Neural progenitor cell (in vitro differentiated cells): Measurements from ENCODE around the gene ZNF148. TPM values are rescaled to one million over a fixed set of nuclear protein-coding genes. Genes with fewer than 3 reads are reported as not detected.

Experiments used
- DNase-seq: peaks from one replicate; pipeline ENCODE4 v3.0.0-alpha.2; 2016; ENCODE audit warnings: low spot score
- H2AFZ ChIP-seq: fragments of 200-600 bp; sonication (generic); replicated peaks from 2 replicates; pipeline ENCODE4 v1.6.1; 2016; ENCODE audit warnings: antibody characterized with exemption
- H3F3A ChIP-seq: fragments of 200-600 bp; sonication (generic); 2 replicates; pipeline ENCODE4 v1.6.1; 2016; ENCODE audit warnings: antibody characterized with exemption, low read depth
- H3K27ac ChIP-seq: fragments of 200-600 bp; sonication (generic); 2 replicates; pipeline ENCODE4 v1.5.1; 2016; ENCODE audit warnings: mild to moderate bottlenecking
- H3K27me3 ChIP-seq: fragments of 200-600 bp; sonication (generic); 2 replicates; pipeline ENCODE4 v1.6.1; 2016; ENCODE audit warnings: mild to moderate bottlenecking, moderate library complexity
- H3K36me3 ChIP-seq: fragments of 200-600 bp; sonication (generic); 2 replicates; pipeline ENCODE4 v1.5.1; 2016
- H3K4me1 ChIP-seq: fragments of 200-600 bp; sonication (generic); 2 replicates; pipeline ENCODE4 v1.6.1; 2016; ENCODE audit warnings: mixed run types
- H3K4me2 ChIP-seq: fragments of 200-600 bp; sonication (generic); 2 replicates; pipeline ENCODE4 v1.6.1; 2016
- H3K4me3 ChIP-seq: fragments of 200-600 bp; sonication (generic); 2 replicates; pipeline ENCODE4 v1.5.1; 2016
- H3K79me2 ChIP-seq: fragments of 200-600 bp; sonication (generic); 2 replicates; pipeline ENCODE4 v1.6.1; 2016; ENCODE audit warnings: low read depth
- H3K9ac ChIP-seq: fragments of 200-600 bp; sonication (generic); 2 replicates; pipeline ENCODE4 v1.6.1; 2016
- H3K9me3 ChIP-seq: fragments of 200-600 bp; sonication (generic); 2 replicates; pipeline ENCODE4 v1.5.1; 2016; ENCODE audit warnings: low read depth
- H4K20me1 ChIP-seq: fragments of 200-600 bp; sonication (generic); 2 replicates; pipeline ENCODE4 v1.6.1; 2016; ENCODE audit warnings: low read depth
- H3K27ac Mint-ChIP-seq: 3 replicates; pipeline ENCODE4 v1.8.0; 2021; ENCODE audit warnings: mixed read lengths
- H3K27me3 Mint-ChIP-seq: 2 replicates; pipeline ENCODE4 v1.8.0; 2022; ENCODE audit warnings: low read depth, mild to moderate bottlenecking, inconsistent platforms, moderate library complexity, mixed read lengths; ENCODE audit not compliant: insufficient read depth
- H3K36me3 Mint-ChIP-seq: 3 replicates; pipeline ENCODE4 v1.8.0; 2021; ENCODE audit warnings: mixed read lengths
- H3K4me1 Mint-ChIP-seq: 3 replicates; pipeline ENCODE4 v1.8.0; 2021; ENCODE audit warnings: mixed read lengths
- H3K4me3 Mint-ChIP-seq: 3 replicates; pipeline ENCODE4 v1.8.0; 2021; ENCODE audit warnings: mild to moderate bottlenecking, moderate library complexity, mixed read lengths
- H3K9me3 Mint-ChIP-seq: 3 replicates; pipeline ENCODE4 v1.8.0; 2020; ENCODE audit warnings: mixed read lengths
- CTCF ChIP-seq: fragments of 200-600 bp; sonication (generic); IDR thresholded peaks from 2 replicates; pipeline ENCODE4 v1.5.1; 2017; ENCODE audit warnings: antibody characterized with exemption, mild to moderate bottlenecking
- EZH2 ChIP-seq: fragments of 200-600 bp; sonication (generic); IDR thresholded peaks from 2 replicates; pipeline ENCODE4 v1.6.1; 2017; ENCODE audit warnings: antibody characterized with exemption, mild to moderate bottlenecking, moderate library complexity
- EZH2phosphoT487 ChIP-seq: fragments of 200-600 bp; sonication (generic); IDR thresholded peaks from 2 replicates; pipeline ENCODE4 v1.6.1; 2017; ENCODE audit warnings: antibody characterized with exemption
- total RNA-seq: library from RNA; depleted of rRNA; stranded (reverse); fragments of >200 nt; gene quantifications from 2 replicates; pipeline ENCODE4 v1.2.3, GENCODE V29; 2015; ENCODE audit warnings: low replicate concordance

ZNF148 gene
- total RNA-seq, 1 donor from 2014 or later = 37.1 TPM

- no peak overlapping the region for H3K27ac ChIP-seq
- no peak overlapping the region for H2AFZ ChIP-seq
- TF ChIP-seq EZH2 (no peak), EZH2phosphoT487 (no peak), CTCF (no peak)
- no peak overlapping the region for H3K4me2 ChIP-seq
- no peak overlapping the region for H3K4me3 Mint-ChIP-seq
- H3K27me3 ChIP-seq = no peaks in the 10 kb centered on the region
- H3K27ac Mint-ChIP-seq = no peak overlapping the region
- no peaks in the 10 kb centered on the region for H3K79me2 ChIP-seq
- no peak overlapping the region for H3K4me3 ChIP-seq
- H3K27me3 Mint-ChIP-seq = no peaks in the 10 kb centered on the region
- peaks cover 18% of the 10 kb centered on the region for H3K9me3 Mint-ChIP-seq
- no peaks in the 10 kb centered on the region for H3K9me3 ChIP-seq
- no peak for DNase-seq
- H4K20me1 ChIP-seq = no peaks in the 10 kb centered on the region
- H3K4me1 ChIP-seq = no peaks in the 10 kb centered on the region
- no peaks in the 10 kb centered on the region for H3K4me1 Mint-ChIP-seq
- H3K36me3 ChIP-seq = peaks cover 6% of the 10 kb centered on the region
- H3K9ac ChIP-seq = no peak overlapping the region
- H3K36me3 Mint-ChIP-seq = peaks cover 28% of the 10 kb centered on the region
- no peaks in the 10 kb centered on the region for H3F3A ChIP-seq
Measured at GRCh38 chr3:125260158-125260557, 115.0 kb downstream of the ZNF148 start.

- no peaks in the 10 kb centered on the region for H3K4me1 Mint-ChIP-seq
- Histone ChIP-seq H3K9me3 (no peaks in the 10 kb centered on the region), H3K27me3 (no peaks in the 10 kb centered on the region), H3K4me1 (no peaks in the 10 kb centered on the region), H3K27ac (no peak overlapping the region), H4K20me1 (no peaks in the 10 kb centered on the region), H2AFZ (no peak overlapping the region), H3F3A (no peaks in the 10 kb centered on the region), H3K79me2 (no peaks in the 10 kb centered on the region), H3K9ac (no peak overlapping the region), H3K4me2 (no peak overlapping the region), H3K36me3 (peaks cover 6% of the 10 kb centered on the region), H3K4me3 (no peak overlapping the region)
- H3K9me3 Mint-ChIP-seq = peaks cover 18% of the 10 kb centered on the region
- peaks cover 25% of the 10 kb centered on the region for H3K36me3 Mint-ChIP-seq
- H3K27me3 Mint-ChIP-seq = no peaks in the 10 kb centered on the region
- H3K4me3 Mint-ChIP-seq = no peak overlapping the region
- no peak overlapping the region for H3K27ac Mint-ChIP-seq
- TF ChIP-seq EZH2 (no peak), CTCF (no peak), EZH2phosphoT487 (no peak)
- no peak for DNase-seq
Measured at GRCh38 chr3:125257536-125257935, 117.6 kb downstream of the ZNF148 start.

GRCh38 chr3:125256675-125257074 lies 118.5 kb downstream of the ZNF148 start:
- Histone ChIP-seq H3K9me3 (no peaks in the 10 kb centered on the region), H3K36me3 (peaks cover 6% of the 10 kb centered on the region), H3K9ac (no peak overlapping the region), H3K4me3 (no peak overlapping the region), H3K79me2 (no peaks in the 10 kb centered on the region), H3K4me2 (no peak overlapping the region), H3K4me1 (no peaks in the 10 kb centered on the region), H3K27me3 (no peaks in the 10 kb centered on the region), H4K20me1 (no peaks in the 10 kb centered on the region), H3K27ac (no peak overlapping the region), H2AFZ (no peak overlapping the region), H3F3A (no peaks in the 10 kb centered on the region)
- Mint-ChIP-seq H3K4me3 (no peak overlapping the region), H3K4me1 (no peaks in the 10 kb centered on the region), H3K36me3 (peaks cover 27% of the 10 kb centered on the region), H3K9me3 (peaks cover 18% of the 10 kb centered on the region), H3K27ac (no peak overlapping the region), H3K27me3 (no peaks in the 10 kb centered on the region)
- TF ChIP-seq EZH2 = no peak
- TF ChIP-seq CTCF = no peak
- TF ChIP-seq EZH2phosphoT487 = no peak
- DNase-seq = no peak

DNA sequence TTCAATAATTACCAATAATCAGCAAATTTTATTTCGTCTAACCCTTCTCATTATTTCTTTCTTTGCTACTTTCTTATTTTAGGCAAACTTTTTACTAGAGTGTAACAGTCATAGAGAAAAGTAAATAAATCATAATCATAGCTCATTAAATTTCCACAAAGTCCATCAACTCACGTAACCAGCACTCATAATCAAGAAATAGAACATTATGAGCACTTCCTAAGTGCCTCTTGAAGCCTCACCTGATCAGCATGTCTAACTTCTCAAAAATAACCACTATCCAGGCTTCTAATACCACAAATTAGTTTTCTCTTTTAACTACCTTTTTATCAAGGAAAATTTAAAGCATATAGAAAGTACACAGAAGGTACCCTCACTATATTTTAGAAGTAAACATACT lies 124.2 kb downstream of the ZNF148 start:
- H3K36me3 Mint-ChIP-seq = peaks cover 10% of the 10 kb centered on the region
- DNase-seq = no peak
- no peak overlapping the region for H3K9ac ChIP-seq
- no peaks in the 10 kb centered on the region for H4K20me1 ChIP-seq
- H3K27me3 Mint-ChIP-seq = no peaks in the 10 kb centered on the region
- H3K27ac ChIP-seq = no peak overlapping the region
- H3K4me1 ChIP-seq = no peaks in the 10 kb centered on the region
- no peak overlapping the region for H3K4me3 ChIP-seq
- no peaks in the 10 kb centered on the region for H3K27me3 ChIP-seq
- H3K9me3 ChIP-seq = no peaks in the 10 kb centered on the region
- H3K36me3 ChIP-seq = no peaks in the 10 kb centered on the region
- H3F3A ChIP-seq = no peaks in the 10 kb centered on the region
- H3K4me3 Mint-ChIP-seq = no peak overlapping the region
- peaks cover 3% of the 10 kb centered on the region for H3K9me3 Mint-ChIP-seq
- TF ChIP-seq CTCF (no peak), EZH2 (no peak), EZH2phosphoT487 (no peak)
- no peak overlapping the region for H3K27ac Mint-ChIP-seq
- no peaks in the 10 kb centered on the region for H3K4me1 Mint-ChIP-seq
- no peaks in the 10 kb centered on the region for H3K79me2 ChIP-seq
- no peak overlapping the region for H2AFZ ChIP-seq
- no peak overlapping the region for H3K4me2 ChIP-seq
